Astrocyte (in vitro differentiated cells and primary cell): ENCODE data around the gene GP5.

Experiments
- EZH2 ChIP-seq: IDR thresholded peaks from 2 replicates; pipeline ENCODE4 v1.6.1; 2012; ENCODE audit warnings: mild to moderate bottlenecking, low read length, inconsistent platforms; ENCODE audit not compliant: insufficient read depth
- TF ChIP-seq, protein P1 (sequence below): IDR thresholded peaks from 2 replicates; pipeline ENCODE4 v1.5.1; 2011; ENCODE audit warnings: low read depth, mild to moderate bottlenecking, inconsistent platforms, low read length, moderate library complexity; ENCODE audit not compliant: insufficient read depth

DNA sequence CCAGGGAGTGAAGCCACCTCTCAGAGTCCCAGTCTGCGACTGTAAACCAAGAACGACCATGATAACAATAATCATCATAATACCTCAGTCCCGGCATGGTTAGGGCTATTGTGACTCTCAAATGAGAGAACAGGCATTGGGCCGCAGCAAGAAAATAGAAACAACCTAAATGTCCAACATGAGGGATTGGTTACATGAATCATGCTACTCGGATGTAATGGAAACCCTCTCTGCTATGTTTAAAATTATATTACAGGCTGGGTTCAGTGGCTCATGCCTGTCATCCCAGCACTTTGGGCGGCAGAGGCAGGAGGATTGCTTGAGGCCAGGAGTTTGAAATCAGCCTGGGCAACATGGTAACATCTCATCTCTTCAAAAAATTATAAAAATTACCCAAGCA is 50.7 kb downstream of the GP5 start:
- TF ChIP-seq, protein P1, sequence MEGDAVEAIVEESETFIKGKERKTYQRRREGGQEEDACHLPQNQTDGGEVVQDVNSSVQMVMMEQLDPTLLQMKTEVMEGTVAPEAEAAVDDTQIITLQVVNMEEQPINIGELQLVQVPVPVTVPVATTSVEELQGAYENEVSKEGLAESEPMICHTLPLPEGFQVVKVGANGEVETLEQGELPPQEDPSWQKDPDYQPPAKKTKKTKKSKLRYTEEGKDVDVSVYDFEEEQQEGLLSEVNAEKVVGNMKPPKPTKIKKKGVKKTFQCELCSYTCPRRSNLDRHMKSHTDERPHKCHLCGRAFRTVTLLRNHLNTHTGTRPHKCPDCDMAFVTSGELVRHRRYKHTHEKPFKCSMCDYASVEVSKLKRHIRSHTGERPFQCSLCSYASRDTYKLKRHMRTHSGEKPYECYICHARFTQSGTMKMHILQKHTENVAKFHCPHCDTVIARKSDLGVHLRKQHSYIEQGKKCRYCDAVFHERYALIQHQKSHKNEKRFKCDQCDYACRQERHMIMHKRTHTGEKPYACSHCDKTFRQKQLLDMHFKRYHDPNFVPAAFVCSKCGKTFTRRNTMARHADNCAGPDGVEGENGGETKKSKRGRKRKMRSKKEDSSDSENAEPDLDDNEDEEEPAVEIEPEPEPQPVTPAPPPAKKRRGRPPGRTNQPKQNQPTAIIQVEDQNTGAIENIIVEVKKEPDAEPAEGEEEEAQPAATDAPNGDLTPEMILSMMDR = no peak
- no peak for TF ChIP-seq EZH2
